ENCODE data around the gene SHMT2.
"Not testable (repeated sequence)": the region's sequence is repeated elsewhere in the genome, so short reads cannot be mapped to it uniquely, and the experiment has no call there.

Gene SHMT2

DNA sequence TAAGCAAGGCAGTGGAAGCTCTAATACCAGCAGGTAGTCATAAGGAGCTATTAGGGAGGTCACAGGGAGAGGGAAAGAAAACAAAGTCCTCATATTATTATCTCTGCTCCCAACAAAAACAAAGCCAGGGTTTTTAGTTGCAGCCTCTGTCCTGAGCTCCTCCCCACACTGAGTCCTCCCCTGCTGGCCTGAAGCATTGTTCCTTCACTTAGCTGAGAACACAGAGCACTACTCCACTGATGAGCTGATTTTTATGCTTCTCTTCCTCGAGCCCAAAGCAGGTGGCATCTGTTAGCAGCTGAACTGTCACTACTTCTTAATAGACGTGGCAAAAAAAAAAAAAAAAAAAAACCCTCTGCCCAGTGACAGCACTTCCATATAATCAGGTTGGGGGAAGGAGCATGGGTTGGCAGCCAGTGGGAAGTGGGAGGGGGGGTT is 31.9 kb downstream of the SHMT2 start:
- no peak for DNase-seq (ENCODE audit: low read depth, low spot score)

DNA sequence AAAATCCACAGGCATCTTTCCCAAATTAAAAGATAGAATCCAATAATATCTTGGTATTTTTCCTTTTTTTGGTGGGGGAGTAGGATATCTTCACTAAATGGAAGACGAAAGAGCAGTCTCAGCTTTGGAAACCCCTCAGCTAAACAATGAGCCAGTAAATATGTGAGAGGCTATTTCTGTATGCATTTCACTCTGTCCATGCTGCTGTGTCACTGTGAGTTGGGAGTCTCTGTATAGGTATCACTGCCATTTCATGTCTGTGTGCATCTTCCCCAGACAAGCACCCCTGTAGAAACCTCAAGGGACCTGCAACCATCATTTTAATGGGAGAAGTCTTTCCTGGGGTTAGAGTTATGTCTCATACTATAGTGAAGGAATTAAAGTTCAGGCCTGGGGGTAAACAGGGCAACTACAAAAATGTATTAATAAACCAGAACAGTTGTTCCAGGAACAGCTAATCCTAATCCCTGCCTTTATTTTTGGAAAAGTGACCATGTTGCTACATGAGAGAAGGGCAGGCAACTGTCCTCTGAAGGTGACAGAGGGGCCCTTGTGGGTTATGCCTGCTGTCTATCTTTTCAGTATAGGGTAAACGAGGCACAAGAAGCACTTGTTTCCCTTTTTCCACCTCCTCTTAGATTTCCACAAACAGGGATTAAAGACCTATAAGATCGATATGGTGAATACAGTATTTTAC is 32.8 kb downstream of the SHMT2 start:
- DNase-seq (ENCODE audit: low read depth, low spot score), result no peak

DNA sequence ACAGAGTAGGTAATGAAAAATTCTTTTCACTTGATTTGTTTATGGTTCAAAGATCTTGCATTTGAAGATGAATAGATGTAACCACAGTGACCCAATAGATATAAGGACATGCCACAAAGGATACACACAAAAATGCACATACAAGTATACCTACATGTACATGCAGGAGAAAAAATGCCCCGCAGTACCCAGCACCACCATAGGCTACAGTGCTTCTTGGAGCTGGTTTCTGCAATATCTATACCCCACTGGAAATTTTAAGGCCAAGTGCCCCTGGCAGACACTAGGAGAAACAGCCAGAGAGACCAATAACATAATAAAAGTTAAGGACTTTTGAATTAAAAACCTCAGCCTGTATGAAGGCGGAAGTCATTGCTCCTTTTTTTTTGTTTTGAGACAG is 33.6 kb downstream of the SHMT2 start:
- DNase-seq (ENCODE audit: low read depth, low spot score), result no peak

DNA sequence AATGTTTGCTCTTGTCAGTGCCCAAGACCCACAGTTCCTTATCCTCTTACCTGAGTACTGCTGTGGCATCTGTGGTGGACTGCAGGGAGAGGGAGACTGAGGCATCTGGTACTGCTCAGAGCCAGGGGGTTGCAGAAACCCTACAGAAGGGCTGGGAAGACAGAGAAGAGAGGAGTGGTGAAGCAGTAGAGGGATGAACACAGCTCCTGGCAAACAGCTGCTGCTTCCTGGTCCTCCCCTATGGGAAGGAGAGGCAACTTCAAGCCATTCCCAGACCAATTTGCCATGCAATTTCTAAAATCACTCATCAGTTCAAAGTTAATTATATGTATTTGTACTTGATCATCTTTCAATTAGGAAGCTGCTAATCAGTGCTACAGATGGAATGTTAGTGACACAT is 37.2 kb downstream of the SHMT2 start:
- no peak for DNase-seq (ENCODE audit: low read depth, low spot score)

DNA sequence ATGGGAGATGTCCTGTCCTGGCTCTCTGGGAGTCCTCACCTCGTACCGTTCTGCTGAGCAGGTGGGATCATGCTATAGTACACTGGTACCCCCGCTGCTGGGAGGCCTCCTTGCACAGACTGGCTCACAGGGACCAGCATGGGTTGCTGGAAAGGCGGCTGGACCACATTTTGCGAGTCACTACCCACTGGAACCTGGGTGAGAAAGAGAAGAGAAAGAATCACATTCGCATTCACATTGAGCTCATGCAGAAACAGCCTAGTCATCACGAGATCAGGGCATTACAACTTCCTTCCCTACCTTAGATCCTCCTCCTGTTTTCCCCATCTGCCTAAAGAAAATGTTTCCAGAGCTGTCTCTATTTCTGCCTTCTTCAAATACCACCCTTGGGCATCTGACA is 38.8 kb downstream of the SHMT2 start:
- no peak for DNase-seq (ENCODE audit: low read depth, low spot score)

DNA sequence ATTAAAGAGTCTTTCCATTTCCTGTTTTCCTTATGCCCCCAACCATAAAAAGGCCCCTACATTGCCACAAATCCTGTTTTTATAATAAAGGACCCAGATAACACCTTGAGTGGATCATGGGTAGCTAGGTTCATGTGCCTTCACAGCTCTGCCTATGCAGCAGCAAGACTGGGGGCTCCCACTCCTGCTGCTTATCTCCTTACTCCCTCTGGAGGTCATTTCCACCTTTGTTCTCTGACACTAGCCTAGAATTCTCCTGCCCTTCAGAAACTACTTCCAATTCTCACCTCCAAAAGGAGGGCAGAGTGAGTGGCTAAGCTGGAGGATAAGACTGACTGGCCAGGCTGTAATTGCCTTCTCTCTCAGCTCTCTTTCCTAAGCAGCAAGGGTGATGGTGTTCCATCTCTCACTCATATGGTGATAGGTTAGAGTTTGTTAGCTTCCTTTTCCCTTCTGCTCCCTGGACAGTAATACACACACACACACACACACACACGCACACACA is 41.5 kb downstream of the SHMT2 start:
- no peak for DNase-seq (ENCODE audit: low read depth, low spot score)

DNA sequence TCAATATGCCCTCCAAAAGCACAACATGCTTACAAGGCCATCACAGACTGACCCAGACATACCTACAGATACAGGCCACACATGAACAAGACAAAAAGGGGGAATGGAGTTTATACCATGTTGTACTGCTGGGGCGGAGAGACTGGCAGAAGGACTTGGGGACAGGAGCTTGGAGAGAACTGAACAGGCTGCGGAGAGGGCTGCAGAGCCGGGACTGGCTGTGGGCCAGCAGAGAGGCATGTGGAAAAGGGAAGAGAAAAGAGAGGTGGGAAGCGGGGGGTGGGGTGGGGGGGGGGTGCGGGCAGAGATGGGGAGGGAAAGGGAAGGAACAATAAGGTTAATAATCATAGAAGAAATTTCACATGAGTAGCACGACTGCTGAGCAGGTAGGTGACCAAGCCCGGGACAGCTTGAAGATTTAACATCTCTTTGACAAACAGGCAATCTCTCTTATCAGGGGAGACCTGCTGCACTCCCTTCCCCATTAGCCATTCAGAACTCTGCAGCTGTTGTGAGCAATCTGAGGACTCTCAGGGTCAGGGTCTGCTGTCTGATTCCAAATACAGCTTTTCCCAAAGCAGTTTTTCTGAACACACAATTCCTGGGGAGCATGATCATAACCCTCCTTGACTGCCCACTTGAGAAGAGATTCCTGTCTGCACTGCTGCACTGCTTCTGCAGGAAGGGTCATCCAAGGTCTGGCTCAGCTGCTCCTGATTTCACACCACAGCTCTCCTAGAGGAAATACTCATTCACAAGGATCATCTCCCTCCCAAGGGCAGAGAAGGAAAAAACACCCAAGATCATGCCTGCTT is 43.0 kb downstream of the SHMT2 start:
- no peak for DNase-seq (ENCODE audit: low read depth, low spot score)

DNA sequence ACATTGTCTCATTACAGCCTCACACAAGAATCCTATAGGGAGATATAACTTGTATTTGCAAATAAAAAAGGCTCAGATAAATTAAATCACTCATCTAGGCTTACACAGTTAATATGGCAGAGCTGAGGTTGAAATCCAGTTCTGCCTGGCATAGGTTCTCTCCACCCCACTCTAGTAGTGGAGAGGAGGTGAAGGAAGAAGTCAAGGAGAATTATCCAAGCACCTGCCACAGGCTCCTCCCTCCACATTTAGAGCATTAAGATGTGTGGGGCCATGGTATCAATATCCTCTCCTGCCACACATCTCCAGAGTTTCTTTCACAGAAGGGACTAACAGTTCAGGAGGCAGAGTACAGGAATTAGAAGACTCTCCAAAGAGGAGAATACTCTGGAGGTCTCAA is 44.0 kb downstream of the SHMT2 start:
- DNase-seq (ENCODE audit: low read depth, low spot score), result no peak

DNA sequence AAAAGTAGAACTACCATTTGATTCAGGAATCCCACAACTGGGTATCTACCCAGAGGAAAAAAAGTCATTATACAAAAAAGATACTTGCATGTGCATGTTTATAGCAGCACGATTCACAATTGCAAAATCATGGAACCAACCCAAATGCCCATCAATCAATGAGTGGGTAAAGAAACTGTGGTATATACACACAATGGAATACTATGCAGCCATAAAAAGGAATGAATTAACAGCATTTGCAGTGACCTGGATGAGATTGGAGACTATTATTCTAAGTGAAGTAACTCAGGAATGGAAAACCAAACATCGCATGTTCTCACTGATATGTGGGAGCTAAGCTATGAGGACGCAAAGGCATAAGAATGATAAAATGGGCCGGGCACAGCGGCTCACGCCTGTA is 46.7 kb downstream of the SHMT2 start:
- DNase-seq (ENCODE audit: low read depth, low spot score), result not testable (repeated sequence)

DNA sequence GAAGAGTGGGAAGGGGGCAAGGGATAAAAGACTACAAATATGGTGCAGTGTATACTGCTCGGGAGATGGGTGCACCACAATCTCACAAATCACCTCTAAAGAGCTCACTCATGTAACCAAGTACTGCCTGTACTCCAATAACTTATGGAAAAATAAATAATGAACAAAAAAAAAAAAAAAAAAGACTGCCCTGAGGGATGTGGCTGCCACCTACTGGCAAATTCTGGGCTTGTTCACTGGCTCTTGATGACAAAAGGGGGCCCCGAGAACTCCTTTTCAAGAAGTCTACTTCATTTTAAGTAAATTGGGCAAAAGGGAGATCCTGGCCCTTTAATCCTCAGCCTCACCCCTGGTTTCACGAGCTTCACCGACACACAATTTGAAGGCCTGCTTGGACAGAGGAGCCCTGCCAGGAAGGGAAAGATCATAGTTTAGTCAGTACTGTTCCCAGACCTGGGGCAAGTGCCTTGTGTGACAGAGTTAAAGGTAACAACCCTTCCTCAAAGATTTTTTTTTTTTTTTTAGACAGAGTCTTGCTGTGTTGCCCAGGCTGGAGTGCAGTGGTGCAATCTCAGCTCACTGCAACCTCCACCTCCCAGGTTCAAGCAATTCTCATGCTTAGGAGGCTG is 47.5 kb downstream of the SHMT2 start:
- DNase-seq (ENCODE audit: low read depth, low spot score), result no peak

DNA sequence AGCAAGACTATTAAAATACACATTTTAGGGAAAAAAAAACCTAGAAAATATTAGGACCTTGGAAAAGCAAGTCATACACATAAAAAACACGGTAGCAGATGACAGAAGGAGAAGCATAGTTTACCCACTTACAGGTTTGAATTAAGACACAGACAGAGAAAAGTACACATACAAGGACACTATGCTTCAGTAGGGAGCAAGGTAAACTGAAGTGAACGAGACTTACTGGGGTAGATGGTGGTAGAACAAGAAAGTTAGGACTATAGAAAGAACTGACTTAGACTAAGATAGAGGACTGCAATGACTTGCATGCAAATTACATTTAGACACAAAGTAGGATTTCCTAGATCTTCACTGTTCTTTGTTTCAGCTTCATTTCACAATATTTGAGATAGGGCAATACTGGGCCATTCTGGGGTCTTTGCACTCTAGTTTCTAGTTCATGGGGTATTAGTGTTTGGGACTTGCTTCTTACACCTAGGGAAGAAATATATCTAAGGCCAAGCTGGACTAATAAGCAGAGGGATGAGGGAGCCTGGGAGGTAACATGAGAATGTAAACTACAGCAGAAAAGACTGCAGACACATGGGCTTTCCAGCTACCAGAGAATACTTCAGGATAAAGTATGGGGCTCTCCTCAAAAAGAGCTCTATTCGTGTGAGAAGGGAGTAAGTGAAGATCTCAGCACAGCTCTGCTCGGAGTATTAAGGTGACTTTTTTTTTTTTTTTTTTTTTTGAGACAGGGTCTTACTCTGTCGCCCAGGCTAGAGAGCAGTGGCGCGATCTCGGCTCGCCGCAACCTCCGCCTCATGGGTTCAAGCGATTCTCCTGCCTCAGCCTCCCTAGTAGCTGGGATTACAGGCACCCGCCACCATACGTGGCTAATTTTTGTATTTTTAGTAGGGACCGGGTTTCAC is 49.2 kb downstream of the SHMT2 start:
- DNase-seq (ENCODE audit: low read depth, low spot score), result no peak

DNA sequence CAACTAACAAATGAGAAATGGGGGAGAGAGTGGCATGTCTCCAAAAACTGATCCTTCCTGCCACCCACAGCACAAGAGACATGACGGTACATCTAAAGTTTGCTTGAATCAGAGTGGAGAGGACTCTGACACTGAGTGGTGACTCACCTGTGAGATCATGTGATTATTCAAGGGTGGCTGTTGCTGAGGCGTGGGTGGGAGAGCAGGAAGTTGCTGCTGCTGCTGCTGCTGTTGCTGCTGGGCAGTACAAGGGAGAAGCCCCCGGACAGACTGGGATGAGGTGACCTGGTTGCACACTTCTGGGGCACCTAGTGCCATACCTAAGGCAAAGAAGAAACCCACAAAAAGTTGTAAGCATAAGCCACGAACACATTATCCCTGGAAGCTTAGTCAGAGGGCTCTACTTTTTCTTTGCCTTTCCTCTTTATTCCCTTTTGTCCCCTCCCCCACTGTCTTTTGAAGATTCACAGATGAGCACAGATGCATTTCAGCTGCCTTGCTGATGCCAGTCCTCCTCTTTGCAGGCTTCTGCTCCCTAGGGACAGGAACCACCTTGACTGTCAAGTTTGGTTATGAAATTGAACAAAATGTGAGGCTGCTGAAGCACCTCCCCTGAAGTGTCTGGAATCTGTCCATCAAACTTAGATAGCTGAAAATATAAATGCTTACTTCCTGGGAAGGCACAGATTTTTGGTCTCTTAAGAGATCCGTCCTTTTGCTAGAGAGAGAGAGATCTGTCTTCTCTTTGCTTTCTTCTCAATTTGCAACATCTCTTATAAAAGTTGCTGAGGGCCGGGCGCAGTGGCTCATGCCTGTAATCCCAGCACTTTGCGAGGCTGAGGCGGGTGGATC is 50.9 kb downstream of the SHMT2 start:
- peak; percentile 27 for DNase-seq (ENCODE audit: low read depth, low spot score)

DNA sequence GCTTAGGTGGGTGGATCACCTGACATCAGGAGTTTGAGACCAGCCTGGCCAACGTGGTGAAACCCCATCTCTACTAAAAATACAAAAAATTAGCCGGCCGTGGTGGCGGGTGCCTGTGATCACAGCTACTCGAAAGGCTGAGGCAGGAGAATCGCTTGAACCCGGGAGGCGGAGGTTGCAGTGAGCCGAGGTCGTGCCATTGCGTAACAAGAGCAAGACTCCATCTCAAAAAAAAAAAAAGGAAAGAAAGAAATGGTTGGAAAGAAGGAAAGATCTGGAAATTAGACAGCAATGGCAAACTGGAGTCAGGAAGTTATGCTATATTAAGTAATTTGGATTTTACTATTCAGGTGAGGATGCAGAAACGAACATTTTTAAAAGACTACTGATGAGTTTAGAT is 52.6 kb downstream of the SHMT2 start:
- DNase-seq (ENCODE audit: low read depth, low spot score), result not testable (repeated sequence)
